Lung (tissue), 12 donors: ENCODE data around the gene HPS5. TPM values are rescaled to one million over a fixed set of nuclear protein-coding genes. Genes with fewer than 3 reads are reported as not detected.
"Not testable (repeated sequence)": the region's sequence is repeated elsewhere in the genome, so short reads cannot be mapped to it uniquely, and the experiment has no call there.

Experiments
- ATAC-seq: fragments of 200-7000 bp; cut with Tn5 transposase; one replicate; pipeline ENCODE4 v1.9.1; 2020; ENCODE audit warnings: moderate number of reproducible peaks; ENCODE audit not compliant: insufficient read depth, low FRiP score
- DNase-seq, 3 donors: peaks; one replicate each; pipeline ENCODE4 v3.0.0-alpha.2; 2013 to 2017
- H3K27ac ChIP-seq, 2 donors: one replicate each; pipeline ENCODE4 v1.5.1; 2013; ENCODE audit warnings: mild to moderate bottlenecking in 2 of 2, moderate library complexity in 2 of 2, control low read depth in 1 of 2, inconsistent platforms in 1 of 2, low read depth in 1 of 2, low read length in 1 of 2
- H3K27me3 ChIP-seq, 3 donors: one replicate each; pipeline ENCODE4 v1.5.1; 2013; ENCODE audit warnings: low read length in 2 of 3; ENCODE audit not compliant: control insufficient read depth in 3 of 3, insufficient read depth in 3 of 3
- H3K36me3 ChIP-seq, 4 donors: one replicate each; pipeline ENCODE4 v1.5.1; 2013; ENCODE audit warnings: low read length in 4 of 4, mild to moderate bottlenecking in 1 of 4, moderate library complexity in 1 of 4; ENCODE audit not compliant: control insufficient read depth in 4 of 4, insufficient read depth in 4 of 4
- H3K4me1 ChIP-seq, 5 donors: one replicate each; pipeline ENCODE4 v1.5.1; 2013; ENCODE audit warnings: low read length in 5 of 5, mild to moderate bottlenecking in 2 of 5, moderate library complexity in 1 of 5; ENCODE audit not compliant: control insufficient read depth in 5 of 5, insufficient read depth in 5 of 5
- H3K4me3 ChIP-seq: one replicate; pipeline ENCODE4 v1.5.1; 2013; ENCODE audit warnings: mild to moderate bottlenecking, control low read depth, moderate library complexity
- H3K9ac ChIP-seq, 2 donors: one replicate each; pipeline ENCODE4 v1.5.1; 2013; ENCODE audit warnings: low read length in 2 of 2, control low read depth in 1 of 2; ENCODE audit not compliant: insufficient read depth in 1 of 2
- H3K9me3 ChIP-seq, 4 donors: one replicate each; pipeline ENCODE4 v1.5.1; 2013; ENCODE audit warnings: low read length in 3 of 4, mild to moderate bottlenecking in 1 of 4, moderate library complexity in 1 of 4; ENCODE audit not compliant: control insufficient read depth in 4 of 4, insufficient read depth in 3 of 4
- WGBS, 2 donors: extraction: QIAGEN DNeasy Blood & Tissue Kit; methylation state at CpG; one replicate each; pipeline ENCODE4 v1.1.7; 2013; 5-methylcytosine and 5-hydroxymethylcytosine counted together
- polyA plus RNA-seq, 2 donors: library from polyadenylated mRNA; stranded (reverse); fragments of 200-250 nt; gene quantifications; one replicate each; pipeline ENCODE4 v1.2.1, GENCODE V29; 2013
- total RNA-seq, 2 donors: library from RNA; depleted of rRNA in 1 of 2; stranded (reverse); fragments of >200 nt in 1 of 2; gene quantifications; one replicate each; pipeline ENCODE4 v1.2.1, GENCODE V29; 2014 to 2021
- TF ChIP-seq, protein P1 (sequence below): IDR thresholded peaks from 2 replicates; pipeline ENCODE4 v1.5.1; 2012; ENCODE audit warnings: mild to moderate bottlenecking; ENCODE audit errors: control extremely low read depth, extremely low read depth
- donor health status: control.
- donor health status: control.
- donor health status: Bipolar disorder and iron deficiency.
- donor health status: healthy.
- donor health status: DM: yes; HTN: yes; CAD: no.

The HPS5 gene
- total and polyA plus RNA-seq, 4 donors = 8.9 to 36.2 (median 20.3) TPM

DNA sequence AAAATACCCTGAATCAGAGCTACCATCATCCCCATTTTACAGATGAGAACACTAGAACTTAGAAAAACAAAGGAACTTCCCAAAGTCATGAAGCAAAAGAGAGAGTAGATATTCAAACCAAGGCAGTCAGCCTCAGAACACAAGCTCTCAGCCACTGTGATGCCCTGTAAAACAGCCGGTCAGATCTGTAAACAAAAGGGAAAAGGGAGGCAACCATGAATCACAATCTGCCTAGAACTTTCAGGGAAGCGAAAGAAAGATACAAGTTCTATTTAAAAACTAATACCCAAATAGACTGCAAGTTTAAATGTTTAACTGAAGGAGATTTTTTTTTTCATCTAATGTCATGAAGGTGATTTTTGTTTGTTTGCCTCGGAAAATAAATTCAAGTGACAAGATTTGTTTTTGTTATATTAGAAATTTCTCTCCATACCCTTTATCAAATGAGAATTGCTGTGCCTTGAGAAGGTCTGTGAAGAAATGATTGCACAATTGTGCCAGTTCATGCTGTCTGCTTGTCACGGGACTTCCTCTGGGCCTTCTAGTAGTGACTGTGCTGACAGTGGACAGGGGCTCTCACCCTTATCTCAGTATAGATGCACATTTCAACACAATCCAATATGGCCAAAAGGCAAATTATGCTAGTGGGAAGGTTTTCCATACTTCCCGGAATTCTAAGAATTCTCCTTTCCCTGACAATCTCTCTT lies 44.2 kb downstream of the HPS5 start:
- no peaks in the 10 kb centered on the region for H3K27me3 ChIP-seq
- WGBS, 2 donors = 64 to 78% methylated on average over 5 of the region's 5 CpGs
- H3K9ac ChIP-seq = no peak overlapping the region
- H3K36me3 ChIP-seq = peaks cover 6 to 17% (median 14%) of the 10 kb centered on the region in 4 donors
- ATAC-seq = peak; percentile 54
- DNase-seq = peak in 1 of 3 donors; percentile 6
- no peak overlapping the region for H3K4me3 ChIP-seq
- no peaks in the 10 kb centered on the region for H3K9me3 ChIP-seq
- no peak overlapping the region for H3K27ac ChIP-seq
- H3K4me1 ChIP-seq = no peaks in the 10 kb centered on the region
- TF ChIP-seq, protein P1, sequence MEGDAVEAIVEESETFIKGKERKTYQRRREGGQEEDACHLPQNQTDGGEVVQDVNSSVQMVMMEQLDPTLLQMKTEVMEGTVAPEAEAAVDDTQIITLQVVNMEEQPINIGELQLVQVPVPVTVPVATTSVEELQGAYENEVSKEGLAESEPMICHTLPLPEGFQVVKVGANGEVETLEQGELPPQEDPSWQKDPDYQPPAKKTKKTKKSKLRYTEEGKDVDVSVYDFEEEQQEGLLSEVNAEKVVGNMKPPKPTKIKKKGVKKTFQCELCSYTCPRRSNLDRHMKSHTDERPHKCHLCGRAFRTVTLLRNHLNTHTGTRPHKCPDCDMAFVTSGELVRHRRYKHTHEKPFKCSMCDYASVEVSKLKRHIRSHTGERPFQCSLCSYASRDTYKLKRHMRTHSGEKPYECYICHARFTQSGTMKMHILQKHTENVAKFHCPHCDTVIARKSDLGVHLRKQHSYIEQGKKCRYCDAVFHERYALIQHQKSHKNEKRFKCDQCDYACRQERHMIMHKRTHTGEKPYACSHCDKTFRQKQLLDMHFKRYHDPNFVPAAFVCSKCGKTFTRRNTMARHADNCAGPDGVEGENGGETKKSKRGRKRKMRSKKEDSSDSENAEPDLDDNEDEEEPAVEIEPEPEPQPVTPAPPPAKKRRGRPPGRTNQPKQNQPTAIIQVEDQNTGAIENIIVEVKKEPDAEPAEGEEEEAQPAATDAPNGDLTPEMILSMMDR = no peak

DNA sequence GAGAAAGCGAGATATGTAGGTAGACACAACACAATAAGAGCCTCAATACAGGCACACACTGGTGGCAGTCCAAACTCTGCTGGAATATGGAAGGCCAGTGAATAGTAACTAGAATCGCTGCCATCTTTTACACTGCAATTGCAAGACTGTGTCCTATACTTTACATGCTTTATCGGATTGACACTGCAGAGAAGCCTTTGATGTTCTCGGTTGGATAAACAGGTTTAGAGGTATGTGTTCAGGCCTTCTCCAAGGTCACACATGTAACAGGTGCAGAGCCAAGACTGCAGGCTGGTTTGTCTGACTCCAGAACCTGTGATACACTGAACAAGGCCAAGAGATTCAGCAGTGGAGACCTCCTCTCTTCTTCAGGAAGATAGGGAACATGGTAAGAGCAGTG lies 50.7 kb downstream of the HPS5 start:
- no peak for ATAC-seq
- H3K4me3 ChIP-seq = no peak overlapping the region
- no peak for DNase-seq
- peaks cover 0 to 5% (median 0%) of the 10 kb centered on the region in 4 donors for H3K36me3 ChIP-seq
- H3K9ac ChIP-seq = no peak overlapping the region
- H3K27ac ChIP-seq = no peak overlapping the region
- TF ChIP-seq, protein P1 = no peak
- 80 to 84% methylated on average over 4 of the region's 4 CpGs for WGBS, 2 donors
- H3K27me3 ChIP-seq = no peaks in the 10 kb centered on the region
- H3K4me1 ChIP-seq = no peaks in the 10 kb centered on the region
- no peaks in the 10 kb centered on the region for H3K9me3 ChIP-seq

DNA sequence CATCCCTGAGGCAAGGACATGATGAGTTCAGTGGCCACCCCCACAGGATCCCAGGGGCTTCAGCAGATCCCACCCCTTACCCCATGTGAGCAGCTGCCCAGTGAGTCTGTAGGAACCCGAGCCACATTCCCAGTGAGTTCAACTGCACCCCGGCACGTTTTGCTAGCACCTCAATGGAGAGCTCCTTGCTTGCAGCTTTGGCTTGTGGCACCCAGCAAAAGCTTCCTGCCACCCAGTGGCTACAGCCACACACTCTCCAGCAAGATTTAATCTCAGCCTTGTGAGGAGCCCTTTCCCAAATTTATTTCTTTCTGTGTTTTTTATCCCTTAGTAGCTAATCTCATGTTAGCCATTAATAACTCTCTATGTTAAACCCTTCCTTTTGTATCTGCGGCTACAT lies 51.8 kb downstream of the HPS5 start:
- DNase-seq = no peak
- peaks cover 0 to 5% (median 0%) of the 10 kb centered on the region in 5 donors for H3K4me1 ChIP-seq
- no peak for ATAC-seq
- peaks cover 0 to 5% (median 0%) of the 10 kb centered on the region in 4 donors for H3K36me3 ChIP-seq
- H3K4me3 ChIP-seq = no peak overlapping the region
- H3K9me3 ChIP-seq = no peaks in the 10 kb centered on the region
- H3K27me3 ChIP-seq = peaks cover 0 to 4% (median 0%) of the 10 kb centered on the region in 3 donors
- WGBS, 2 donors = 78% methylated on average over 4 of the region's 4 CpGs
- TF ChIP-seq, protein P1 = no peak
- H3K27ac ChIP-seq = no peak overlapping the region
- no peak overlapping the region for H3K9ac ChIP-seq

GRCh38 chr11:18269252-18269651 lies 52.7 kb downstream of the HPS5 start:
- H3K27ac ChIP-seq, H3K9me3 ChIP-seq, H3K9ac ChIP-seq, H3K4me1 ChIP-seq, DNase-seq, H3K36me3 ChIP-seq, H3K4me3 ChIP-seq, H3K27me3 ChIP-seq, ATAC-seq: not testable (repeated sequence)
- WGBS, 2 donors = 78% methylated on average over 2 of the region's 5 CpGs; no CpG with 5 or more reads in 1 of the 2 donors

DNA sequence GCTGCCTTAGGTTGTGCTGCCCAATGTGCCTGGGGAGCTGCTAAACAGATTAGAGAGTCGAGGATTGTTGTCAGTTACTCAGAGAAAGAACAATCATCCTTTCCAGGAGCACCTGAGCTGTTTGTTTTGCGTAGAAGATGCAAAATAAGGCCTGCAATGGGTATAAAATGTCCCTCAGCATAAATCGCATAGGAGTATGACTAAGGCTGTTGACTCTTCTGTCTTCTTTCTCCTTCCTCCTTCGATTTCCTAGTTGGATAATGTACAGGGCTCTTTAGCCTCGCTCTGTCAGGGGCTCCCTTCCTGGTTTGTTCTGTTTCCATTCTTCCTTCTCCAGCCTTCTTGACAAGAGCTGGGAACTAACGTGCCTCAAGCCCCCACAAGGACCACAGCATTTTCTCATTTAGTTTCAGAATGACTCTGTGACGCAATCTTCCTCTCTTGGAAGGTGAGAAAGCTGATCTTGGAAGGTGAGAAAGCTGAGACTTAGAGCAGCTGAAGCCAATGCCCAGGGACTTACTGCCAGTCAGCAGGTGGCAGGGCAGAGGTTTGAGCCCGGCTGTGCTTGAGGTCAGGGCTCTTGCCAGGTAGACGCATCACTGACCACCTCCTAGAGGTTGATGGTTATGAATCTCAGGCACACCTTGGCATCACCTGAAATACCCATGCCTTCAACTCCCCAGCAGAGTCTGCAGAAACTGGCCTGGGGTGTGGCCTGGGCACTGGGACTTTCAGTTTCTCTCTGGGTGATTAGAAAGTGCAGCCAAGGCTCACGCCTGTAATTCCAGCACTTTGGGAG lies 54.4 kb downstream of the HPS5 start:
- not testable (repeated sequence) for H3K9me3 ChIP-seq, ATAC-seq, DNase-seq, H3K36me3 ChIP-seq, H3K4me3 ChIP-seq, H3K27me3 ChIP-seq, H3K9ac ChIP-seq, H3K4me1 ChIP-seq, H3K27ac ChIP-seq
- WGBS, 2 donors = 66 to 89% methylated on average over 2 to 6 of the region's 10 CpGs
